GM19468 (cell line): ENCODE measurements around the gene CSTF1.

Source experiments
- ATAC-seq: cut with Tn5 transposase; IDR thresholded peaks from one replicate; pipeline ENCODE4 v1.9.1; 2021; ENCODE audit warnings: mild to moderate bottlenecking, moderate library complexity, moderate number of reproducible peaks; ENCODE audit not compliant: unreplicated experiment; ENCODE audit errors: extremely low read depth

Gene CSTF1

GRCh38 chr20:56424931-56425330 lies 32.5 kb downstream of the CSTF1 start:
- ATAC-seq: no peak

GRCh38 chr20:56426026-56426425 lies 33.6 kb downstream of the CSTF1 start:
- no peak for ATAC-seq

GRCh38 chr20:56426926-56427325 lies 34.5 kb downstream of the CSTF1 start:
- no peak for ATAC-seq

- ATAC-seq: no peak
These were observed 35.4 kb downstream of the CSTF1 start for GRCh38 chr20:56427797-56428196.

GRCh38 chr20:56428410-56428809 lies 36.0 kb downstream of the CSTF1 start:
- ATAC-seq: no peak

GRCh38 chr20:56428881-56429280 lies 36.4 kb downstream of the CSTF1 start:
- no peak for ATAC-seq

GRCh38 chr20:56429502-56429901 lies 37.1 kb downstream of the CSTF1 start:
- no peak for ATAC-seq

- ATAC-seq: no peak
These were observed 37.5 kb downstream of the CSTF1 start for GRCh38 chr20:56429941-56430340.

GRCh38 chr20:56430461-56430860 lies 38.0 kb downstream of the CSTF1 start:
- ATAC-seq: no peak

GRCh38 chr20:56430957-56431356 lies 38.5 kb downstream of the CSTF1 start:
- no peak for ATAC-seq

- no peak for ATAC-seq
These were observed 39.0 kb downstream of the CSTF1 start for GRCh38 chr20:56431471-56431870.

GRCh38 chr20:56433221-56433879 lies 40.9 kb downstream of the CSTF1 start:
- ATAC-seq: no peak

- no peak for ATAC-seq
These were observed 41.4 kb downstream of the CSTF1 start for GRCh38 chr20:56433880-56434255.

GRCh38 chr20:56437196-56437960 lies 44.9 kb downstream of the CSTF1 start:
- no peak for ATAC-seq

- ATAC-seq: no peak
These were observed 45.8 kb downstream of the CSTF1 start for GRCh38 chr20:56438284-56438683.

GRCh38 chr20:56439771-56440291 lies 47.4 kb downstream of the CSTF1 start:
- ATAC-seq: no peak

GRCh38 chr20:56440346-56441007 lies 48.0 kb downstream of the CSTF1 start:
- peak; percentile 49 for ATAC-seq

GRCh38 chr20:56442389-56443365 lies 50.2 kb downstream of the CSTF1 start:
- ATAC-seq: no peak

GRCh38 chr20:56443654-56444540 lies 51.5 kb downstream of the CSTF1 start:
- ATAC-seq: no peak
